H1 (cell line): Measurements from ENCODE around the gene THAP7. TPM values are rescaled to one million over a fixed set of nuclear protein-coding genes. Genes with fewer than 3 reads are reported as not detected.

ENCODE experiments used
- CTCF ChIA-PET: fragments of 300-600 bp; sonication (Branson Sonifier 250); formaldehyde crosslinking; loops from one replicate; lab custom pipeline; 2021; ENCODE audit not compliant: partially characterized antibody; lab: Charles Lee
- POLR2A ChIA-PET: fragments of 300-600 bp; sonication (Branson Sonifier 250); formaldehyde crosslinking; loops from one replicate; lab custom pipeline; 2021; ENCODE audit warnings: inconsistent platforms; ENCODE audit not compliant: partially characterized antibody; lab: Charles Lee
- DNase-seq, 2 experiments: peaks; one replicate each; pipeline versions ENCODE4 v3.0.0 to v3.0.0-alpha.2; 2010 to 2022; ENCODE audit warnings: low spot score in 2 of 2, low read depth in 1 of 2, mixed read lengths in 1 of 2
- FAIRE-seq: peaks from 2 replicates; lab custom pipeline; 2011; peaks lifted over from hg19 to GRCh38; lab: Jason Lieb, UNC
- H2AFZ ChIP-seq: 2 replicates; pipeline ENCODE4 v1.8.1; 2012; ENCODE audit warnings: low read length, inconsistent platforms
- H2AK5ac ChIP-seq: 2 replicates; pipeline ENCODE4 v1.6.1; 2013; ENCODE audit warnings: low read depth, low read length
- H2BK120ac ChIP-seq: replicated peaks from 2 replicates; pipeline ENCODE3; 2013; ENCODE audit warnings: low read depth, low read length, inconsistent platforms
- H2BK12ac ChIP-seq: 2 replicates; pipeline ENCODE4 v1.6.1; 2013; ENCODE audit warnings: low read depth, low read length
- H2BK15ac ChIP-seq: 2 replicates; pipeline ENCODE4 v1.6.1; 2013; ENCODE audit warnings: low read length
- H2BK20ac ChIP-seq: 2 replicates; pipeline ENCODE4 v1.6.1; 2013; ENCODE audit warnings: low read length
- H2BK5ac ChIP-seq: 2 replicates; pipeline ENCODE4 v1.6.1; 2013; ENCODE audit warnings: low read depth, low read length
- H3K14ac ChIP-seq: 2 replicates; pipeline ENCODE4 v1.6.1; 2013; ENCODE audit warnings: inconsistent platforms; ENCODE audit not compliant: insufficient read length
- H3K18ac ChIP-seq: 2 replicates; pipeline ENCODE4 v1.6.1; 2013; ENCODE audit warnings: low read length; ENCODE audit errors: extremely low read depth
- H3K23ac ChIP-seq: 2 replicates; pipeline ENCODE4 v1.6.1; 2013; ENCODE audit warnings: inconsistent platforms; ENCODE audit not compliant: insufficient read length
- H3K23me2 ChIP-seq: 2 replicates; pipeline ENCODE4 v1.6.1; 2013; ENCODE audit warnings: low read depth, low read length
- H3K27ac ChIP-seq: 2 replicates; pipeline ENCODE4 v1.6.1; 2011; ENCODE audit warnings: low read depth, low read length, inconsistent platforms
- H3K27me3 ChIP-seq, 4 experiments: replicated peaks in 1 of 4; 1 replicate in 1 of 4; 2 replicates in 3 of 4; pipeline versions ENCODE4 v1.6.1 to v1.8.1; 2011 to 2013; ENCODE audit warnings: low read length in 3 of 4, mild to moderate bottlenecking in 3 of 4, inconsistent platforms in 2 of 4, mixed read lengths in 2 of 4, moderate library complexity in 1 of 4; ENCODE audit not compliant: control insufficient read depth in 3 of 4, insufficient read depth in 3 of 4; ENCODE audit errors: extremely low read depth in 1 of 4
- H3K36me3 ChIP-seq, 4 experiments: 2 replicates each; pipeline versions ENCODE4 v1.6.1 to v1.8.1; 2011 to 2013; ENCODE audit warnings: mild to moderate bottlenecking in 4 of 4, low read length in 3 of 4, moderate library complexity in 2 of 4, control low read depth in 1 of 4, inconsistent platforms in 1 of 4; ENCODE audit not compliant: insufficient read depth in 4 of 4, control insufficient read depth in 2 of 4
- H3K4ac ChIP-seq: replicated peaks from 2 replicates; pipeline ENCODE3; 2013; ENCODE audit warnings: low read length, low read depth, mixed read lengths, inconsistent platforms; ENCODE audit not compliant: insufficient read length
- H3K4me1 ChIP-seq, 4 experiments: replicated peaks in 1 of 4; 1 replicate in 1 of 4; 2 replicates in 3 of 4; pipeline versions ENCODE4 v1.6.1 to v1.8.1; 2011 to 2013; ENCODE audit warnings: low read length in 3 of 4, inconsistent platforms in 2 of 4, mixed read lengths in 1 of 4; ENCODE audit not compliant: insufficient read depth in 4 of 4, control insufficient read depth in 3 of 4
- H3K4me2 ChIP-seq, 2 experiments: 2 replicates each; pipeline versions ENCODE4 v1.6.1 to v1.8.1; 2011 to 2013; ENCODE audit warnings: low read depth in 2 of 2, low read length in 2 of 2, control low read depth in 1 of 2, inconsistent platforms in 1 of 2, mild to moderate bottlenecking in 1 of 2; ENCODE audit not compliant: insufficient read depth in 1 of 2
- H3K4me3 ChIP-seq, 4 experiments: fragments of 200-600, 300-600 bp in 1 of 4; sonication (generic), shearing (Covaris generic), sonication (Bioruptor Twin) in 1 of 4; 2 replicates each; pipeline versions ENCODE4 v1.5.1 to v1.8.1; 2011 to 2016; ENCODE audit warnings: low read length in 4 of 4, low read depth in 3 of 4, control low read depth in 2 of 4, inconsistent platforms in 2 of 4, mild to moderate bottlenecking in 2 of 4, mixed read lengths in 1 of 4, moderate library complexity in 1 of 4; ENCODE audit not compliant: insufficient read depth in 2 of 4; ENCODE audit errors: extremely low read depth in 1 of 4
- H3K56ac ChIP-seq: replicated peaks from 2 replicates; pipeline ENCODE3; 2013; ENCODE audit warnings: low read depth, mild to moderate bottlenecking, mixed read lengths, low read length, inconsistent platforms; ENCODE audit not compliant: insufficient read length
- H3K79me1 ChIP-seq: 2 replicates; pipeline ENCODE4 v1.6.1; 2013; ENCODE audit warnings: low read depth, low read length, control low read depth
- H3K79me2 ChIP-seq, 2 experiments: 2 replicates each; pipeline versions ENCODE4 v1.6.1 to v1.8.1; 2012 to 2013; ENCODE audit warnings: low read length in 2 of 2, mild to moderate bottlenecking in 2 of 2, inconsistent platforms in 1 of 2; ENCODE audit not compliant: insufficient read depth in 2 of 2, control insufficient read depth in 1 of 2
- H3K9ac ChIP-seq, 4 experiments: replicated peaks in 1 of 4; 1 replicate in 1 of 4; 2 replicates in 3 of 4; pipeline versions ENCODE4 v1.6.1 to v1.8.1; 2011 to 2013; ENCODE audit warnings: low read depth in 3 of 4, low read length in 3 of 4, control low read depth in 2 of 4, mild to moderate bottlenecking in 2 of 4, moderate library complexity in 2 of 4, inconsistent platforms in 1 of 4; ENCODE audit errors: extremely low read depth in 1 of 4
- H3K9me3 ChIP-seq, 2 experiments: 2 replicates each; pipeline versions ENCODE4 v1.6.1 to v1.8.1; 2012 to 2013; ENCODE audit warnings: mild to moderate bottlenecking in 2 of 2, moderate library complexity in 2 of 2, control low read depth in 1 of 2, inconsistent platforms in 1 of 2, low read depth in 1 of 2, low read length in 1 of 2, mixed read lengths in 1 of 2; ENCODE audit not compliant: insufficient read depth in 2 of 2
- H4K20me1 ChIP-seq, 2 experiments: replicated peaks in 1 of 2; 2 replicates each; pipeline versions ENCODE3 to v1.8.1; 2011 to 2013; ENCODE audit warnings: inconsistent platforms in 2 of 2, low read length in 2 of 2, mild to moderate bottlenecking in 1 of 2; ENCODE audit not compliant: insufficient read depth in 2 of 2, control insufficient read depth in 1 of 2
- H4K5ac ChIP-seq: 2 replicates; pipeline ENCODE4 v1.6.1; 2013; ENCODE audit warnings: low read length, low read depth, mixed read lengths, inconsistent platforms; ENCODE audit not compliant: insufficient read length
- H4K8ac ChIP-seq: 2 replicates; pipeline ENCODE4 v1.8.0; 2013; ENCODE audit warnings: mild to moderate bottlenecking, moderate library complexity, low read length, inconsistent platforms; ENCODE audit not compliant: insufficient read depth; ENCODE audit errors: extremely low read depth
- H4K91ac ChIP-seq: replicated peaks from 2 replicates; pipeline ENCODE3; 2013; ENCODE audit warnings: low read length, mixed read lengths, inconsistent platforms; ENCODE audit not compliant: insufficient read length
- SIN3A ChIP-seq, 2 experiments: IDR thresholded peaks in 1 of 2; conservative IDR thresholded peaks in 1 of 2; 2 replicates each; pipeline ENCODE4 v1.6.1; 2011 to 2012; ENCODE audit warnings: low read length in 2 of 2, improper control_type of control experiment in 1 of 2, low read depth in 1 of 2, mild to moderate bottlenecking in 1 of 2
- WGBS, 2 experiments: shearing (Covaris generic) in 1 of 2; methylation state at CpG; one replicate each; pipeline versions ENCODE4 v1.1.6 to v1.1.7; 2013 to 2015; ENCODE audit warnings: low lambda C conversion rate in 2 of 2, mixed read lengths in 2 of 2, inconsistent platforms in 1 of 2, low coverage in 1 of 2, missing lambda C conversion rate in 1 of 2; ENCODE audit not compliant: insufficient replicate concordance in 2 of 2, insufficient coverage in 1 of 2, insufficient read length in 1 of 2; ENCODE audit errors: extremely low coverage in 1 of 2, missing lambda C conversion rate in 1 of 2; 5-methylcytosine and 5-hydroxymethylcytosine counted together
- polyA plus RNA-seq, 7 experiments: library from polyadenylated mRNA; depleted of rRNA in 3 of 7; stranded (reverse) in 5 of 7; unstranded in 2 of 7; fragments of >200 nt in 5 of 7; fragments of 200-250 nt in 2 of 7; gene quantifications; 1 replicate in 5 of 7; 2 replicates in 1 of 7; 4 replicates in 1 of 7; pipeline versions ENCODE4 v1.2.1 to v1.2.3, GENCODE V29; 2011 to 2013; ENCODE audit warnings: missing spikeins in 2 of 7, mixed read lengths in 2 of 7
- total RNA-seq: library from RNA; stranded (reverse); fragmentation: NEBNext Ultra II Directional; extraction: Animal tissue kit (Norgen Biotek cat#: 25700); gene quantifications from 2 replicates; pipeline ENCODE4 v1.2.1, GENCODE V29; 2021
- TF ChIP-seq, protein P1 (sequence below): IDR thresholded peaks from 2 replicates; pipeline ENCODE4 v1.6.1; 2012; ENCODE audit warnings: inconsistent platforms

The THAP7 gene
- total and polyA plus RNA-seq, 2 of the 8 experiments (the other 6 are each of a cell fraction or from before 2014, with no cell fraction given) = 16.9 to 32.5 TPM

DNA sequence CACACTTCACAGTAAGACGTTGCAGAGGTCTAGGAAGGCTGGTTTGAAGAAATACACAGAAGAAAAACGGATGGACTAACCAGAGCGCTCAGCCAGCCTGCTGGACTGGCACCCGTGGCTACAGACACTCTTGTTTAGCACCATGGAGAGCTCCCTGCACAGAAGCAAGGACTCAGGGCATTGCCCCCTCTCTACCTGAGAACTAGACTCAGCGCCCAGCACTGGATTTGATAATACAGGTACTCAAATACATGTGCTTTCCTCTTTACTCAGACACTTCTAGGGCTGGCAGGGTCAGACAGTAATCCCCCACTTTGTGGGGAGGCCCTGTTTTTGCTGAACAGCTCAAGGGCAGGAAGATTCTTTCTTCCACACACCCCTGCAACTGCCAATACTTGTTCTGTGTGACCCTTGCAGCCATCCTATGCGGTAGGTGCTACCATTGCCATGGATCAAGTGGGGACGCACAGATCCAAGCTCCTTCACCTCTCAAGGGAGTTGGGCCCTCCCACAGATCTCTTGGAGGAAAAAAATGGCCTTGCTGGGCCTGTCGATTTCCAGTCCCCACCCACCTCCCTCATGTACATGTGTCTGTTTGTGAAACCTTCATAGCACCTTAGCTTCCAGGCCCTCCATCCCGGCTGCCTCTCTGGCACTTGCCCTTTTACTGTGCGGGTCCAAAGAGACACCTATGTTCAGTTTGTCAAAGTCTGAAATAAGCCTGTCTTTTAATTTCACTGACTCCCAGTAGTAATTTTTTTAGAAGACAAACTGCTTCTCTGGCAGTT lies 7.9 kb upstream of the THAP7 start:
- POLR2A ChIA-PET = interaction anchor here (0.6 to 2.1 kb wide), 5 partner anchors 9 to 56 kb away, joined by 3 to 8 read pairs (median 6); partner anchors contain the start of gene LZTR1
- DNase-seq = peak in 1 of 2 experiments; percentile 67

More for the DNA sequence above, 7.9 kb upstream of the THAP7 start:
- Histone ChIP-seq H4K5ac (peak overlapping the region; percentile 52), H3K4me1 (peaks cover 15 to 28% (median 17%) of the 10 kb centered on the region in 4 experiments), H2BK120ac (peak overlapping the region; percentile 77), H2BK20ac (peak overlapping the region; percentile 15; the same call in 1 of the 2 replicates), H3K4me3 (peak overlapping the region in 2 of 4 experiments; percentile 2 to 40; a peak in 1 of 8 replicates), H3K23ac (no peak overlapping the region), H4K8ac (no peak overlapping the region), H3K18ac (peak overlapping the region; percentile 53; the same call in 1 of the 2 replicates), H3K23me2 (peaks cover 6% of the 10 kb centered on the region; the same call in 1 of the 2 replicates), H3K79me1 (no peaks in the 10 kb centered on the region; the same call in 1 of the 2 replicates), H4K20me1 (peaks cover 0 to 10% of the 10 kb centered on the region in 2 experiments), H3K4ac (peak overlapping the region; percentile 87), H2BK5ac (peak overlapping the region; percentile 76; the same call in 1 of the 2 replicates), H2AFZ (no peak overlapping the region), H3K27ac (no peak overlapping the region), H3K14ac (no peak overlapping the region), H3K9me3 (no peaks in the 10 kb centered on the region), H3K79me2 (no peaks in the 10 kb centered on the region), H2BK15ac (no peak overlapping the region), H3K36me3 (peaks cover 0 to 5% (median 0%) of the 10 kb centered on the region in 4 experiments; a peak in 1 of 8 replicates), H3K27me3 (peaks cover 0 to 4% (median 3%) of the 10 kb centered on the region in 4 experiments; a peak in 4 of 7 replicates), H3K9ac (0 out of 7 replicates have a peak overlapping the region, but pooled peaks of 1 of the 4 experiments have one; percentile 14), H2BK12ac (no peak overlapping the region; the same call in 1 of the 2 replicates), H3K56ac (no peak overlapping the region), H4K91ac (peak overlapping the region; percentile 77), H3K4me2 (peak overlapping the region; percentile 40 to 59), H2AK5ac (no peak overlapping the region; the same call in 1 of the 2 replicates)
- CTCF ChIA-PET = interaction anchor here (0.9 to 2.3 kb wide), 10 partner anchors 10 to 124 kb away, joined by 3 to 8 read pairs (median 3); no protein-coding TSS in a partner anchor
- TF ChIP-seq SIN3A (conservative IDR thresholded peaks at IDR 0.05 in 1 of 2, IDR thresholded peaks at IDR 0.05 in 1 of 2; ENCODE audit: low read depth in 1 of 2, low read length in 2 of 2) = peak; percentile 62 to 66; a peak in 2 of 4 replicates
- TF ChIP-seq, protein P1, sequence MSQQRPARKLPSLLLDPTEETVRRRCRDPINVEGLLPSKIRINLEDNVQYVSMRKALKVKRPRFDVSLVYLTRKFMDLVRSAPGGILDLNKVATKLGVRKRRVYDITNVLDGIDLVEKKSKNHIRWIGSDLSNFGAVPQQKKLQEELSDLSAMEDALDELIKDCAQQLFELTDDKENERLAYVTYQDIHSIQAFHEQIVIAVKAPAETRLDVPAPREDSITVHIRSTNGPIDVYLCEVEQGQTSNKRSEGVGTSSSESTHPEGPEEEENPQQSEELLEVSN = no peak
- peak; percentile 81 for FAIRE-seq
- WGBS, 2 experiments = 80% methylated on average over 10 of the region's 10 CpGs; no CpG with 5 or more reads in 1 of the 2 experiments
